ENCODE results near the gene RBM42.
A peak's percentile ranks its signal among the peaks of the same experiment; 100 is the strongest.

RBM42 gene

DNA sequence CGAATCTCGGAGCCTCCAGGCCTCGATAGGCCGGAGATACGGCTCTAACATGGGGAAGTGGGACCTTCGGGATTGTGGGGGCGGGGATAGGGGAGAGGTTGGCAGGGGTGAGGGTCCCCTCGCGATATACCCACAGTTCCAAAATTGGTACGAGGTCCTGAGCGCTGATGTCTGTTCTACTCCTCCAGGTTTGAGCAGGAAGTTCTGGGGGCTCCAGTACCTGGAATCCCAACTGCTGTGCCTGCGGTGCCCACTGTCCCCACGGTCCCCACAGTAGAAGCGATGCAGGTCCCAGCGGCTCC, 447 bp downstream of the RBM42 start:
- peak overlapping the region; percentile 98 for H3K27ac Mint-ChIP-seq

GRCh38 chr19:35633727-35634440, 5.0 kb downstream of the RBM42 start:
- no peaks in the 10 kb centered on the region for H3K9me3 Mint-ChIP-seq
- peaks cover 1% of the 10 kb centered on the region for H3K27me3 Mint-ChIP-seq (ENCODE audit: low read depth, poor library complexity)
- H3K4me3 Mint-ChIP-seq, result no peak overlapping the region
- TF ChIP-seq, protein P1, sequence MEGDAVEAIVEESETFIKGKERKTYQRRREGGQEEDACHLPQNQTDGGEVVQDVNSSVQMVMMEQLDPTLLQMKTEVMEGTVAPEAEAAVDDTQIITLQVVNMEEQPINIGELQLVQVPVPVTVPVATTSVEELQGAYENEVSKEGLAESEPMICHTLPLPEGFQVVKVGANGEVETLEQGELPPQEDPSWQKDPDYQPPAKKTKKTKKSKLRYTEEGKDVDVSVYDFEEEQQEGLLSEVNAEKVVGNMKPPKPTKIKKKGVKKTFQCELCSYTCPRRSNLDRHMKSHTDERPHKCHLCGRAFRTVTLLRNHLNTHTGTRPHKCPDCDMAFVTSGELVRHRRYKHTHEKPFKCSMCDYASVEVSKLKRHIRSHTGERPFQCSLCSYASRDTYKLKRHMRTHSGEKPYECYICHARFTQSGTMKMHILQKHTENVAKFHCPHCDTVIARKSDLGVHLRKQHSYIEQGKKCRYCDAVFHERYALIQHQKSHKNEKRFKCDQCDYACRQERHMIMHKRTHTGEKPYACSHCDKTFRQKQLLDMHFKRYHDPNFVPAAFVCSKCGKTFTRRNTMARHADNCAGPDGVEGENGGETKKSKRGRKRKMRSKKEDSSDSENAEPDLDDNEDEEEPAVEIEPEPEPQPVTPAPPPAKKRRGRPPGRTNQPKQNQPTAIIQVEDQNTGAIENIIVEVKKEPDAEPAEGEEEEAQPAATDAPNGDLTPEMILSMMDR (IDR thresholded peaks at IDR 0.05), result no peak
- H3K27ac Mint-ChIP-seq, result no peak overlapping the region
- DNase-seq, result no peak
- H3K36me3 Mint-ChIP-seq (ENCODE audit: low read depth), result peaks cover 50% of the 10 kb centered on the region
- peaks cover 11% of the 10 kb centered on the region for H3K4me1 Mint-ChIP-seq

More for the DNA sequence above, 447 bp downstream of the RBM42 start:
- Mint-ChIP-seq H3K9me3 (no peaks in the 10 kb centered on the region), H3K27me3 (ENCODE audit: low read depth, poor library complexity) (peaks cover 4% of the 10 kb centered on the region), H3K36me3 (ENCODE audit: low read depth) (peaks cover 29% of the 10 kb centered on the region), H3K4me1 (peaks cover 19% of the 10 kb centered on the region), H3K4me3 (peak overlapping the region; percentile 97)
- TF ChIP-seq, protein P1 (IDR thresholded peaks at IDR 0.05), result no peak
- DNase-seq, result no peak

DNA sequence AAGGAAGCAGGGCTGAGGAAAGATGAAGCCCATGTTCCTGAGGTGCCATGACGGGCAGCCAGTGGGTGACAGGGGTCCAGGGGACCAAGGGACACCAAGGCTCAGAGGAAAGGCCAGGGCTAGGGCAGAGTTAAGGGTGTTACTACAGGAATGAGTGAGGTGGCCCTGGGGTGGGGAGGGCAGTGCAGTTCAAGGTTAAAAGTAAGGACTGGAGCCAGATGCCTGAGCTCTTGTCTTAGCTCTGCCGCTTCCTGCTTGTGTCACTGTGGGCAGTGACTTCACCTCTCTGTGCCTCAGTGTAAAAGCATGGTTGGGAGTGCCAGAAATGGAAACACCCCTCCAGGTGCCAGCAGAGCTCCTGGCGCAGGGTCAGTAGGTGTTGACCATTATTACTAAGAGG, 7.8 kb downstream of the RBM42 start:
- Mint-ChIP-seq H3K27me3 (ENCODE audit: low read depth, poor library complexity) (no peaks in the 10 kb centered on the region), H3K27ac (peak overlapping the region; percentile 45), H3K9me3 (no peaks in the 10 kb centered on the region), H3K4me1 (peaks cover 21% of the 10 kb centered on the region), H3K4me3 (no peak overlapping the region), H3K36me3 (ENCODE audit: low read depth) (peaks cover 36% of the 10 kb centered on the region)
- no peak for DNase-seq
- TF ChIP-seq, protein P1 (IDR thresholded peaks at IDR 0.05), result no peak

DNA sequence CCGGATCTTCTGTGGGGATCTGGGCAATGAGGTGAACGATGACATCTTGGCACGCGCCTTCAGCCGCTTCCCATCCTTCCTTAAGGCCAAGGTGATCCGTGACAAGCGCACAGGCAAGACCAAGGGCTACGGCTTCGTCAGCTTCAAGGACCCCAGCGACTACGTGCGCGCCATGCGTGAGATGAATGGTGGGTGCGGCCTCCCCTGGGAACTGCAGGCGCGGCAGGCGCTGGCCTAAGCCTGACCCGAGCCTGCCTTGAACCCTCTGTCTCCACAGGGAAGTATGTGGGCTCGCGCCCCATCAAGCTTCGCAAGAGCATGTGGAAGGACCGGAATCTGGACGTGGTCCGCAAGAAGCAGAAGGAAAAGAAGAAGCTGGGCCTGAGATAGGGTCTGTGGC, 8.3 kb downstream of the RBM42 start:
- no peak for DNase-seq
- Mint-ChIP-seq H3K9me3 (no peaks in the 10 kb centered on the region), H3K36me3 (ENCODE audit: low read depth) (peaks cover 31% of the 10 kb centered on the region), H3K4me1 (peaks cover 24% of the 10 kb centered on the region), H3K27ac (peak overlapping the region; percentile 45), H3K4me3 (no peak overlapping the region), H3K27me3 (ENCODE audit: low read depth, poor library complexity) (no peaks in the 10 kb centered on the region)
- TF ChIP-seq, protein P1 (IDR thresholded peaks at IDR 0.05), result no peak

- no peak for DNase-seq
- peak overlapping the region; percentile 3 for H3K4me3 Mint-ChIP-seq
- H3K27me3 Mint-ChIP-seq (ENCODE audit: low read depth, poor library complexity), result no peaks in the 10 kb centered on the region
- H3K9me3 Mint-ChIP-seq, result no peaks in the 10 kb centered on the region
- peaks cover 31% of the 10 kb centered on the region for H3K4me1 Mint-ChIP-seq
- TF ChIP-seq, protein P1 (IDR thresholded peaks at IDR 0.05), result no peak
- H3K36me3 Mint-ChIP-seq (ENCODE audit: low read depth), result peaks cover 21% of the 10 kb centered on the region
- peak overlapping the region; percentile 91 for H3K27ac Mint-ChIP-seq
Measured at GRCh38 chr19:35639321-35639639, 10.4 kb downstream of the RBM42 start.

DNA sequence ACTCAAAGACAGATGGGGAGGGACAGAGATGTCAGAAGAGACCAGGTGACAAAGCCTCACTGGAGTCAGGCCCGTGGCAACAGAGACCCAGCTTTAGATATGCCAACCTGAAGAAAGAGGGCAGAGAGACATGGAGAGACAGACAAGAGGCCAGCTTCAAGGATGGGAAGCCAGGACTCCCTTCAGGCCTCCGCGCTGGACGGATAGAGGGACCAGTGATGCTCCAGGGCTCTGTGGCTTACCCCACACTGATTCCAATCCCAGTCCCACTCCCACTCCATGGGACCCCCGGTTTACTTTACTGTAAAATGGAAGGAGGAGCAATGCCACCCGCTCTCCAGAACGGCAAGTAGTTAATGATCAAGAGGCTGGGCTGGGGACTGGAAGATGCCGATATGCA, 11.0 kb downstream of the RBM42 start:
- TF ChIP-seq, protein P1 (IDR thresholded peaks at IDR 0.05), result no peak
- no peak for DNase-seq
- Mint-ChIP-seq H3K9me3 (no peaks in the 10 kb centered on the region), H3K4me3 (peak overlapping the region; percentile 3), H3K36me3 (ENCODE audit: low read depth) (peaks cover 18% of the 10 kb centered on the region), H3K27me3 (ENCODE audit: low read depth, poor library complexity) (no peaks in the 10 kb centered on the region), H3K4me1 (peaks cover 35% of the 10 kb centered on the region), H3K27ac (no peak overlapping the region)

Measured in nephron progenitor cell (in vitro differentiated cells).